Measurements from ENCODE around the gene PRM1.

Gene PRM1

GRCh38 chr16:11271610-11272009 is 9.5 kb downstream of the PRM1 start:
- DNase-seq: no peak

GRCh38 chr16:11270602-11271162 is 10.4 kb downstream of the PRM1 start:
- no peak for DNase-seq

GRCh38 chr16:11268921-11269375 is 12.2 kb downstream of the PRM1 start, which contains the start of gene TNP2:
TSS of gene TNP2 (minus strand) at chr16:11269325. CDS start at chr16:11269262, 63 bp downstream.
- no peak for DNase-seq

GRCh38 chr16:11265124-11265523 is 16.0 kb downstream of the PRM1 start:
- no peak for DNase-seq

- no peak for DNase-seq
These were observed 16.8 kb downstream of the PRM1 start for GRCh38 chr16:11264155-11264832.

- DNase-seq: peak; percentile 60
These were observed 17.4 kb downstream of the PRM1 start for GRCh38 chr16:11263737-11264136.

GRCh38 chr16:11262915-11263314 is 18.2 kb downstream of the PRM1 start:
- no peak for DNase-seq

GRCh38 chr16:11260596-11260966 is 20.5 kb downstream of the PRM1 start:
- no peak for DNase-seq

- DNase-seq: no peak
These were observed 21.2 kb downstream of the PRM1 start for GRCh38 chr16:11259655-11260595.

GRCh38 chr16:11258553-11259492 is 22.3 kb downstream of the PRM1 start:
- peak; percentile 33 for DNase-seq

GRCh38 chr16:11257131-11257938 is 23.8 kb downstream of the PRM1 start:
- peak; percentile 58 for DNase-seq

GRCh38 chr16:11256661-11257130 is 24.4 kb downstream of the PRM1 start:
- DNase-seq: no peak

GRCh38 chr16:11255737-11256660 is 25.1 kb downstream of the PRM1 start, which contains the start of gene SOCS1:
TSS of gene SOCS1 (minus strand) at chr16:11256204. CDS start at chr16:11255478, 726 bp downstream.
- peak; percentile 90 for DNase-seq

GRCh38 chr16:11254913-11255736 is 26.0 kb downstream of the PRM1 start:
- peak; percentile 71 for DNase-seq

GRCh38 chr16:11253995-11254912 is 26.9 kb downstream of the PRM1 start:
- DNase-seq: no peak

- no peak for DNase-seq
These were observed 27.8 kb downstream of the PRM1 start for GRCh38 chr16:11253009-11253994.

GRCh38 chr16:11252482-11252931 is 28.6 kb downstream of the PRM1 start:
- no peak for DNase-seq
